OCI-LY1 (cell line): Measurements from ENCODE around the gene LBHD2.

ENCODE experiments used
- H2AFZ ChIP-seq: fragments of 200-600 bp; sonication (generic), shearing (Covaris generic); 2 replicates; pipeline ENCODE4 v1.6.0; 2014; ENCODE audit warnings: antibody characterized with exemption, mild to moderate bottlenecking, low read length
- H3F3A ChIP-seq: fragments of 200-600 bp; sonication (generic), shearing (Covaris generic); 2 replicates; pipeline ENCODE4 v1.6.0; 2014; ENCODE audit warnings: mild to moderate bottlenecking, antibody characterized with exemption, low read length, moderate library complexity; ENCODE audit not compliant: insufficient read depth
- H3K27ac ChIP-seq: fragments of 200-600 bp; sonication (generic); 2 replicates; pipeline ENCODE4 v1.5.1; 2014; ENCODE audit warnings: low read length, mixed run types, mild to moderate bottlenecking, low read depth; ENCODE audit not compliant: poor library complexity, severe bottlenecking
- H3K27me3 ChIP-seq: fragments of 200-600 bp; sonication (generic); 2 replicates; pipeline ENCODE4 v1.6.0; 2014; ENCODE audit warnings: antibody characterized with exemption, mild to moderate bottlenecking, low read length, moderate library complexity; ENCODE audit not compliant: insufficient read depth
- H3K36me3 ChIP-seq: fragments of 200-600 bp; sonication (generic); 2 replicates; pipeline ENCODE4 v1.6.1; 2014; ENCODE audit warnings: mild to moderate bottlenecking, antibody characterized with exemption, low read length, moderate library complexity, mixed read lengths; ENCODE audit not compliant: insufficient read depth
- H3K4me1 ChIP-seq: fragments of 200-600 bp; sonication (generic); 2 replicates; pipeline ENCODE4 v1.5.1; 2014; ENCODE audit warnings: mild to moderate bottlenecking, low read length, moderate library complexity; ENCODE audit not compliant: insufficient read depth, severe bottlenecking
- H3K4me2 ChIP-seq: fragments of 200-600 bp; sonication (generic), shearing (Covaris generic); 2 replicates; pipeline ENCODE4 v1.6.1; 2014; ENCODE audit warnings: low read length
- H3K4me3 ChIP-seq: fragments of 200-600 bp; sonication (generic); 2 replicates; pipeline ENCODE4 v1.5.1; 2014; ENCODE audit warnings: low read length, low read depth, mild to moderate bottlenecking, mixed read lengths; ENCODE audit not compliant: poor library complexity, severe bottlenecking
- H3K79me2 ChIP-seq: fragments of 200-600 bp; shearing (Covaris generic); 2 replicates; pipeline ENCODE4 v1.6.1; 2016; ENCODE audit warnings: mixed run types, low read length, mixed read lengths; ENCODE audit not compliant: insufficient read depth
- H3K9ac ChIP-seq: fragments of 200-600 bp; sonication (generic), shearing (Covaris generic); 2 replicates; pipeline ENCODE4 v1.6.1; 2014; ENCODE audit warnings: mild to moderate bottlenecking, low read length, mixed read lengths
- H3K9me2 ChIP-seq: fragments of 200-600 bp; sonication (generic), shearing (Covaris generic); 2 replicates; pipeline ENCODE4 v1.6.1; 2014; ENCODE audit warnings: low read depth, mild to moderate bottlenecking, low read length, mixed read lengths
- H3K9me3 ChIP-seq: fragments of 200-600 bp; shearing (Covaris generic); 2 replicates; pipeline ENCODE4 v1.6.1; 2014; ENCODE audit warnings: low read length, mixed read lengths
- H4K20me1 ChIP-seq: fragments of 200-600 bp; sonication (generic), shearing (Covaris generic); 2 replicates; pipeline ENCODE4 v1.6.0; 2016; ENCODE audit warnings: mild to moderate bottlenecking, low read length; ENCODE audit not compliant: insufficient read depth
- CTCF ChIP-seq: fragments of 200-600 bp; sonication (generic), shearing (Covaris generic); IDR thresholded peaks from 2 replicates; pipeline ENCODE4 v1.5.1; 2017; ENCODE audit warnings: mild to moderate bottlenecking, antibody characterized with exemption, low read length, moderate library complexity, mixed read lengths
- EZH2 ChIP-seq: fragments of 200-600 bp; sonication (generic), shearing (Covaris generic); IDR thresholded peaks from 2 replicates; pipeline ENCODE4 v1.8.0; 2017; ENCODE audit warnings: borderline replicate concordance, mixed run types, mild to moderate bottlenecking, antibody characterized with exemption, low read length, moderate library complexity, mixed read lengths

Gene LBHD2

GRCh38 chr14:103102689-103103260 is 18.8 kb downstream of the LBHD2 start:
- Histone ChIP-seq H3K27me3 (no peaks in the 10 kb centered on the region), H3K9ac (no peak overlapping the region), H3K9me3 (no peaks in the 10 kb centered on the region), H3K9me2 (no peaks in the 10 kb centered on the region), H3K79me2 (no peaks in the 10 kb centered on the region), H3K4me2 (no peak overlapping the region), H3K4me3 (no peak overlapping the region), H3K4me1 (peaks cover 31% of the 10 kb centered on the region), H3K36me3 (no peaks in the 10 kb centered on the region), H2AFZ (no peak overlapping the region), H3F3A (no peaks in the 10 kb centered on the region), H3K27ac (no peak overlapping the region), H4K20me1 (no peaks in the 10 kb centered on the region)
- TF ChIP-seq EZH2 (no peak), CTCF (no peak)

- Histone ChIP-seq H4K20me1 (no peaks in the 10 kb centered on the region), H3K4me1 (peaks cover 31% of the 10 kb centered on the region), H3K4me3 (no peak overlapping the region), H3K27me3 (no peaks in the 10 kb centered on the region; the same call in 1 of the 2 replicates), H3K79me2 (no peaks in the 10 kb centered on the region), H3K4me2 (no peak overlapping the region), H3K9me2 (no peaks in the 10 kb centered on the region), H3K9ac (no peak overlapping the region), H3K27ac (no peak overlapping the region), H3K9me3 (no peaks in the 10 kb centered on the region), H2AFZ (no peak overlapping the region), H3F3A (no peaks in the 10 kb centered on the region), H3K36me3 (no peaks in the 10 kb centered on the region)
- TF ChIP-seq CTCF = no peak
These were observed 19.7 kb downstream of the LBHD2 start for GRCh38 chr14:103103461-103104388.

- H4K20me1 ChIP-seq = no peaks in the 10 kb centered on the region
- H2AFZ ChIP-seq = no peak overlapping the region
- peaks cover 31% of the 10 kb centered on the region for H3K4me1 ChIP-seq
- no peak overlapping the region for H3K9ac ChIP-seq
- H3K9me3 ChIP-seq = no peaks in the 10 kb centered on the region
- no peak overlapping the region for H3K4me3 ChIP-seq
- TF ChIP-seq EZH2 (no peak), CTCF (no peak)
- H3K4me2 ChIP-seq = no peak overlapping the region
- H3K79me2 ChIP-seq = no peaks in the 10 kb centered on the region
- H3K27me3 ChIP-seq = no peaks in the 10 kb centered on the region; the same call in 1 of the 2 replicates
- no peaks in the 10 kb centered on the region for H3K9me2 ChIP-seq
- no peaks in the 10 kb centered on the region for H3F3A ChIP-seq
- no peaks in the 10 kb centered on the region for H3K36me3 ChIP-seq
- no peak overlapping the region for H3K27ac ChIP-seq
These were observed 20.3 kb downstream of the LBHD2 start for GRCh38 chr14:103104389-103104653.
